HG03342 (cell line): ENCODE results near the gene RSPH4A.
"Not testable (repeated sequence)": the region's sequence is repeated elsewhere in the genome, so short reads cannot be mapped to it uniquely, and the experiment has no call there.

Experiments
- ATAC-seq: cut with Tn5 transposase; IDR thresholded peaks from one replicate; pipeline ENCODE4 v1.9.1; 2021; ENCODE audit warnings: mild to moderate bottlenecking, moderate library complexity; ENCODE audit not compliant: unreplicated experiment

Gene RSPH4A

DNA sequence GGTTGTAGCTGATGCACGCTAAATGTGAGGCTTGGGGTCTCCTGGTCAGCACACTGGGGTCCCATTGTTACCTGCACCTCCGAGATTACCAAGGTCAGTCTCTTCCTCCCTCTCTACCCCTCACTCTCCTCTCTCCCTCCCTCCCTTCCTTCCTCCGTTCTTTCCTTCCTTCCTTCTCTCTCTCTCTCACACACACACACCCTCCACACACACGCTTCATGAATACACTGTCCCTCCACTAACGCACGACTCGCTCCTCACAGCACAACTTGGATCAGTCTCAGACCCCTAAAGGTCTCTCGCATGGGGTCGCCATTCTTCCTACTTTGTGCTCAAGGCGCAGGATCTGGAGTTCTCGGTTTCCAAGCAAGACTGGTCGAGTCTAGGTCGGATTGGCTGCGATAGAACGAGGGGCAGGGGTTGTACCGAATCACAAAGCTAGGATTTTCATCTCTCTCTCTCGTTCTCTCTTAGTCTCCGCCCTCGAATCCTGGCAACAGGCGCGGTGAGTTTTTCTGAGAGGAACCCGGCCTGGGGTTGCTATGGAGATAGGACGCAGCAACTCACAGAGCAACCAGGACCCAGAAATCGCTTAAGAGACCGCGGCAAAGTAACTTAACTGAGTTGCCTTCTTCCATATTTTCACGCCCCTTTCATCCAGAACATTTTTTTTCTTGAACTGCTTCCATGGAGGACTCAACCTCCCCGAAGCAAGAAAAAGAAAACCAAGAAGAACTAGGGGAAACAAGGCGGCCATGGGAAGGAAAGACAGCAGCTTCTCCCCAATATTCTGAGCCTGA, at the start of gene RSPH4A:
Gene RSPH4A (plus strand): TSS at position 543 of the 800 bp plus-strand sequence. CDS start 145 bp downstream, at position 688.
- peak; percentile 99 for ATAC-seq

GRCh38 chr6:116568111-116568510, 48.2 kb upstream of the RSPH4A start:
- ATAC-seq, result no peak

- ATAC-seq, result no peak
Observed at GRCh38 chr6:116568821-116569755, 47.2 kb upstream of the RSPH4A start.

DNA sequence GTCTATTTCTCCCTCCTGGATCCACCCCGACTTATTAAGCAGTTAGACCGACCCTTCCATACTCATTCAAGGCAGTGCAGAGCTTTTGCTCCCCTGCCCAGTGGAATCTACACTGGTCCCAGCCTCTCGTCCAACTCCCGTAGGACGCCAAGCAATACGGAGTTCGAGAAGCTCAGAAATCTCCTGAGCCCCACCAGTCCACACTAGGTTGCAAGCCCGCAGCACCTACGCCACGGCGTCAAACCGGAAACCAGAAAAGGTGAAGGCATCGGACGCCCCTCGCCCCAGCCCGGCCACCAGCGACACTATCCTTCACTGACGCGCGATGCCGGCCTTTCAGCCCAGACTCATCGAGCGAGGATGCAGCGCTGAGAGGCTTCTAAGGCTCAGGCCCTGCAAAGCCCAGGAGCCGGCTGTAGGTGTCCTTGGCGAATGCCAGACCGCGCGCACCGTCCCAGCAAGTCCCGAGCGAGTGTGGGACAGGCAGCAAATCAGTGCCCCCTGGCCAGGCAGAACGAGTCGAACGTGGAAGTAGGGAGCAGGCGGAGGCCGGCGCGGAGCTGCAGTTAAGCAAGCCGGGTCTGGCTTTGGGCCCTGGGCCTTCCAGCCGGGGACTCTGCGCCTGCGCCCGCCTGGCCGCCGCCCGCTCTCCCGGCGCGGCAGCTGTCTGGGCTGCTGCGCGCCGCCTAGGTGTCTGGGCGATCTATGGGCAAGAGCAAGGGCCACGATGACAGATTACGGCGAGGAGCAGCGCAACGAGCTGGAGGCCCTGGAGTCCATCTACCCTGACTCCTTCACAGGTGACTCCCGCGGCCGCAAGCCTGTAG, 45.2 kb upstream of the RSPH4A start, which contains the start of gene RWDD1:
Gene RWDD1 (plus strand): TSS at position 649 of the 827 bp plus-strand sequence. CDS start 79 bp downstream, at position 728.
- peak; percentile 92 for ATAC-seq

GRCh38 chr6:116571683-116572000, 44.6 kb upstream of the RSPH4A start:
- no peak for ATAC-seq

GRCh38 chr6:116572162-116572561, 44.1 kb upstream of the RSPH4A start:
- ATAC-seq, result no peak

GRCh38 chr6:116575227-116575626, 41.1 kb upstream of the RSPH4A start:
- ATAC-seq, result no peak

DNA sequence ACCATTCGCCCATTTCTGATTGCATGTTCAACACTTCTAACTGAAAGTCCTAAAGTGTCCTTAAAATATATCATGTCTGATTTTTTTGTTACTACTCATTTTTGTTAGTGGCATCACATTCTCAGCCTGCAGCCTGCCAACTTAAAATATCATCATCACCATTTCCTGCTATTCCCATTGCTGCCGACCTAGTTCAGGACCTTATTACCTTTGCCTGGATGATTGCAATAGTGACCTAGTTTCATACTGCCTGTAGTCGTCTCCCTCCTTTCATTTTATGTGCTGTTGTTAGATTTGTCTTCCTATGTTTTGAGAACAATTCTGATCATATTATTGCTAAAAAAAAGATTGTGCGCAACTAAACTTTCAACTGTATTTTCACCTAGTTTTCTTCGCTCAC, 38.8 kb upstream of the RSPH4A start:
- no peak for ATAC-seq

GRCh38 chr6:116578335-116578734, 37.9 kb upstream of the RSPH4A start:
- no peak for ATAC-seq

DNA sequence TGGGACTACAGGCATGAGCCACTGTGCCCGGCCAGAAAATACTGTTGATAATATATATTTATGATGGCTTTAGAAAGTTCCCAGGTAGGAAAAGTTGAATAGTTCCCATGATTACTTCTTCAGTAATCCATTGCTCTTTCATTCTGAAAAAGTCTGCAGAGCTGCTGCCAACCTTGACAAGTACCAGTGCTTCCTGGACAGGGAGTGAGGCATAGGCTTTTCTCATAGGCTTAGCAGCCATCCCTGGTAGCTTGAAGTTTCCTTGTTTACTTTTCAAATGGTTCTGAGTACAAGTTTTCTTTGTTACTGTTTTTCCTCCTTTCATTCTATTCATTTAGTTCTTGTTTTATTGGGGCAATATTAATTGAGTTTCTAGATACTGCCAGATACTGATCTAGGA, 37.1 kb upstream of the RSPH4A start:
- ATAC-seq, result no peak

GRCh38 chr6:116580198-116580597, 36.1 kb upstream of the RSPH4A start:
- ATAC-seq, result no peak

GRCh38 chr6:116586276-116586675, 30.0 kb upstream of the RSPH4A start:
- ATAC-seq, result no peak

DNA sequence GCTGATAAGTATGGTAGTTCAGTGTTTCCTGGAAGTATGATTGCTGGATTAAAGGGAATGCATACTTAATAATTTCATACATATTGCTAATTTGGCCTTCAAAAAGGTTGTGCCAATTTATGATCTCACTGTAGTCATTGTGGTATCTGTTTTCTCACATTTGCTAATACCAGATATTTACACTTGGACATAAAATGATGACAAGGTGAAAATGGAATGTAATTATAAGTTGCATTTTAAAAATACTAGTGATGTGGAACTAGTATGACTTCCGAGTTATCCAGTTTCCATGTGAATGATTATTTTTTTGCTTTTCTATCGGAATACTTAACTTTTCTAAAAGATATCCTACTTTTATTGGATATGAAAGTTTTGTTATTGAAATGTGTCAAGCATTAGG, 29.5 kb upstream of the RSPH4A start:
- no peak for ATAC-seq

DNA sequence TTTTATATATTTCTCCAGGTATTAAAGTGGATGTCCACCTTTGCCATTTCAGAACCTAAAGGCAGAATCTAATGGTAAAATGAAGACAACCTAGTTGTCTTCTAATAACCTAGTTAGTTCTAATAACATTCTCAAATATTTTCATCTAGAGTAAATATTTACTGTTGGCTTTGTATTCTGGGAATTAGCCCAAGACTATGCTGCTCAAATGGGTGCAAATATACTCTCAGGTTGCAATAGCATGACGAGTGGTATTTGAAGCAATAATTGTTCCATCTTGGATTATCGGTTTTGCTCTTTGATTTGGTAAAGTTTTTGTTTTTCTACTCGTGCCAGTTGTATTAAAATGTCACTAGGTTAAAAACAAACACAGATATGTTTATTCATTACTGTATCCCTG, 21.0 kb upstream of the RSPH4A start:
- ATAC-seq, result no peak

DNA sequence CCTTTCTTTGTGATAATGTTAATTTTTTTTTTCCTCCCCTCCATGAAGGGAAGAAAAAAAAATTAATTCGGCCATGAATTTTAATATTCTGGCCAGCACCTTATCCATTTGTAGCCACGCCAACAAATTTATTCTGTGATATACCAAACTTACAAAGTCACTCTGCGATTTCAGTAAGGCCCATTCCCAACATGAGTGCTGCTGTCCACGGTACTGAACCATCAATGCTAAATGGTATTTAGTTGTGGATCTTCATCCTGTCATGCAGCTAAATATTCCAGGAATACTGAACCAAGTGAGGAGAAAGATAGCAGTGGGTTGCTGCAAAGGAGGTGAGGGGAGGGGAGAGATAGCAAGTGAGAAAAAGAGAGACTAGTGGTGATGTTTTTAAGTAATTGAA, 19.5 kb upstream of the RSPH4A start:
- no peak for ATAC-seq

DNA sequence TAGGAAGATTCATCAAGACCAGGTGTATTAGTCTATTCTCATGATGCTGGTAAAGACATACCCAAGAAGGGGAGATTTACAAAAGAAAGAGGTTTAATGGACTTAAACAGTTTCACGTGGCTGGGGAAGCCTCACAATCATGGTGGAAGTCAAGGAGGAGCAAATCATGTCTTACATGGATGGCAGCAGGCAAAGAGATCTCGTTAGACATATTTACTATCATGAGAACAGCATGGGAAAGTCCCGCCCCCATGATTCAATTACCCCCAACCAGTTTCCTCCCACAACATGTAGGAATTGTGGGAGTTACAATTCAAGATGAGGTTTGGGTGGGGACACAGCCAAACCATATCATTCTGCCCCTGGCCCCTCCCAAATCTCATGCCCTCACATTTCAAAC, 12.4 kb upstream of the RSPH4A start:
- ATAC-seq, result not testable (repeated sequence)

- ATAC-seq, result not testable (repeated sequence)
Observed at GRCh38 chr6:116604868-116605267, 11.4 kb upstream of the RSPH4A start.

DNA sequence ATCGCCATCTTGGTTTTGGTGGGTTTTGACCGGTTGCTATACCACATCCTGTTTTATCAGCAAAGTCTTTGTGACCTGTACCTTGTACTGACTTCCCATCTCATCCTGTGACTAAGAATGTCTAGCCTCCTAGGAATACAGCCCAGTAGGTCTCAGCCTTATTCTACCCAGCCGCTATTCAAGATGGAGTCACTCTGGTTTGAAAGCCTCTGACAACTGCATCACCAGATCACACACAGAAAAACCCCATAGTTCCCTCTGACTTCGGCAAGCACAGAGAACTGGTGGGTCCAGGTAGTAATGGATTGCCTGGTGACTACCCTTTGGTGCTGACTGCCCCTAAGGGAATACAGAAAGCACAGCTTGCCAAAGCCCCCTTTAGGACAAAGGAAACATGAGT, 10.3 kb upstream of the RSPH4A start:
- no peak for ATAC-seq

DNA sequence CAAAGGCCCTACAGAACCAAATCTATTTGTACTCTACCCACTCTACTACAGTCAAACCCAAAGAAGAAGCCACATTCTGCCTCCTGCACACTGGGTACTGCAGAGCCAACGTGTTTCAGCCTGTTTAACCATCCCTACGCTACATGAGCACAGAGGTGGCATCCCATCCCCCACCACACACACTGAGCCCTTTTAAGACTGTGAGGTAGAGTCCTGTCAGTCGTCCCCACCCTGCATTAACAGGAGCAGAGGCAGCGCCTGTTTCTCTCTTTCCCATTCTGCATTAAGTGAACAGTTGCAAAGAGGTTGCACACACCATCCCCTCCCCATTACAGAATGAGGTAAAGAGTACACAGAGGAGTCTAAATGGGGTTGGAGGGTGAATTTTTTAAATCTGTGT, 5.2 kb upstream of the RSPH4A start:
- no peak for ATAC-seq

DNA sequence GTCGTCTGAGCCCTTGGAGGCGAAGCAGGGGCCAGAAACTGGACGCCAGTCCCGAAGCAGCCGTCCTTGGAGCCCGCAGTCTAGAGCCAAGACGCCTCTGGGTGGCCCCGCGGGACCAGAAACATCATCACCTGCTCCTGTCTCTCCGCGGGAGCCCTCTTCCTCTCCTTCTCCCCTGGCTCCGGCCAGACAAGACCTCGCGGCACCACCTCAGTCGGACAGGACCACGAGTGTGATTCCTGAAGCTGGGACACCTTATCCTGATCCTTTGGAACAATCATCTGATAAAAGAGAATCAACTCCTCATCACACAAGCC, 416 bp downstream of the RSPH4A start:
- ATAC-seq, result peak; percentile 17
